MCF 10A (cell line): ENCODE data around the gene AP2A1. TPM values are rescaled to one million over a fixed set of nuclear protein-coding genes. Genes with fewer than 3 reads are reported as not detected.
A peak's percentile ranks its signal among the peaks of the same experiment; 100 is the strongest.

Source experiments
- BruUV-seq: library from RNA; stranded (reverse); fragments of 400-500 nt; replicated peaks from 2 replicates; lab custom pipeline; 2021; lab: Mats Ljungman, UMichigan
- CTCF ChIA-PET: fragments of 300-600 bp; sonication (Branson Sonifier 250); formaldehyde crosslinking; extraction: SDS; loops from one replicate; lab custom pipeline; 2021; ENCODE audit warnings: antibody characterized with exemption, inconsistent platforms; lab: Yijun Ruan, JAX
- POLR2A ChIA-PET: fragments of 300-600, 350-650 bp; sonication (Branson Sonifier 250); formaldehyde crosslinking; extraction: SDS; loops from one replicate; lab custom pipeline; 2020; ENCODE audit warnings: antibody characterized with exemption, inconsistent platforms; lab: Yijun Ruan, JAX
- DNase-seq: peaks from one replicate; pipeline ENCODE4 v3.0.0-alpha.2; 2018; ENCODE audit not compliant: unreplicated experiment
- H3K27ac Mint-ChIP-seq: one replicate; pipeline ENCODE4 v1.8.0; 2022; ENCODE audit warnings: mild to moderate bottlenecking, low read depth, mixed read lengths; ENCODE audit not compliant: unreplicated experiment
- H3K27me3 Mint-ChIP-seq: one replicate; pipeline ENCODE4 v1.8.0; 2022; ENCODE audit warnings: mixed read lengths; ENCODE audit not compliant: insufficient read depth, unreplicated experiment
- H3K36me3 Mint-ChIP-seq: one replicate; pipeline ENCODE4 v1.8.0; 2022; ENCODE audit warnings: mild to moderate bottlenecking, moderate library complexity, mixed read lengths; ENCODE audit not compliant: insufficient read depth, unreplicated experiment
- H3K4me1 Mint-ChIP-seq: one replicate; pipeline ENCODE4 v1.8.0; 2022; ENCODE audit warnings: mixed read lengths; ENCODE audit not compliant: insufficient read depth, unreplicated experiment
- H3K4me3 Mint-ChIP-seq: one replicate; pipeline ENCODE4 v1.8.0; 2022; ENCODE audit warnings: mild to moderate bottlenecking, moderate library complexity, mixed read lengths; ENCODE audit not compliant: unreplicated experiment
- H3K9me3 Mint-ChIP-seq: one replicate; pipeline ENCODE4 v1.8.0; 2022; ENCODE audit warnings: mixed read lengths; ENCODE audit not compliant: unreplicated experiment
- CTCF ChIP-seq: fragments of 200-600 bp; IDR thresholded peaks from one replicate; pipeline ENCODE4 v1.8.0; 2022; ENCODE audit warnings: antibody characterized with exemption, mild to moderate bottlenecking; ENCODE audit not compliant: unreplicated experiment
- intact Hi-C: fragments of 100-400 bp; cut with micrococcal nuclease; formaldehyde crosslinking; loops from 2 replicates; pipeline ENCODE4 v1.14.1; 2022
- total RNA-seq: library from RNA; stranded (reverse); gene quantifications from 2 replicates; pipeline ENCODE4 v1.2.3, GENCODE V29; 2022

AP2A1 gene
- total RNA-seq, 1 experiment from 2014 or later, result 70.5 TPM

DNA sequence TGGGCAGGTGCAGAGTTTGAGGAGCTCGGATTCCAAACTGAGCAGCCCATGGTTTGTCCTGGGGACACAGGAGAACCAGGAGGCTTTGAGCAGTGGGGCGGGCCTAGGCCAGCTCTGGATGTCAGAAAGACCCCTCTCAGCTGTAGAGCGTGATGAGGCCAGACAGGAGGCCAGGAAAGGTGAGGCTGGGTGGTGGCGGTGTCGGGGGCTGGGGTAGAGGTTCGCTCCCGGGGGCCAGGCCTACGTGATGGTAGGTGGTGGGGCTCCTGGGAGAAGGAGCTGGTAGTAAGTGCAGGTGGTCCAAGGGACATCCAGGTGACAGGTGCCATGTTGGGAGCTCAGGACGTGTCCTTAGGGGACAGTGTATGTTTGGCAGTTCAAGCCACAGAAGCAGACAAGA lies 70.6 kb downstream of the AP2A1 start:
- intact Hi-C loops, result no loop called here
- Mint-ChIP-seq H3K27ac (no peak overlapping the region), H3K27me3 (no peaks in the 10 kb centered on the region), H3K4me1 (peaks cover 4% of the 10 kb centered on the region), H3K9me3 (no peaks in the 10 kb centered on the region), H3K36me3 (peaks cover 71% of the 10 kb centered on the region), H3K4me3 (no peak overlapping the region)
- BruUV-seq, result no TSS peak
- TF ChIP-seq CTCF, result no peak
- POLR2A ChIA-PET, result interaction anchor here (0.9 to 1.8 kb wide), 3 partner anchors 11 to 24 kb away, joined by 4 to 5 read pairs (median 5); partner anchors contain the start of gene FUZ
- CTCF ChIA-PET, result no interaction called here
- no peak for DNase-seq

GRCh38 chr19:49838885-49839588 lies 72.2 kb downstream of the AP2A1 start:
- POLR2A ChIA-PET, result interaction anchor here (0.7 to 1.5 kb wide), 3 partner anchors 9 to 545 kb away, joined by 3 to 6 read pairs (median 4); no protein-coding TSS in a partner anchor

GRCh38 chr19:49839713-49840112 lies 72.9 kb downstream of the AP2A1 start:
- BruUV-seq, result no TSS peak
- no peak overlapping the region for H3K27ac Mint-ChIP-seq
- DNase-seq, result no peak
- no peak overlapping the region for H3K4me3 Mint-ChIP-seq
- H3K9me3 Mint-ChIP-seq, result no peaks in the 10 kb centered on the region
- intact Hi-C loops, result no loop called here
- peaks cover 55% of the 10 kb centered on the region for H3K36me3 Mint-ChIP-seq
- no peak for TF ChIP-seq CTCF
- no peaks in the 10 kb centered on the region for H3K27me3 Mint-ChIP-seq
- POLR2A ChIA-PET, result interaction anchor here (0.7 to 1.5 kb wide), 2 partner anchors 8 to 544 kb away, joined by 3 to 6 read pairs; no protein-coding TSS in a partner anchor
- peaks cover 4% of the 10 kb centered on the region for H3K4me1 Mint-ChIP-seq
- CTCF ChIA-PET, result no interaction called here

More at GRCh38 chr19:49838885-49839588, 72.2 kb downstream of the AP2A1 start:
- BruUV-seq, result TSS peak; percentile 27
- CTCF ChIA-PET, result no interaction called here
- no peaks in the 10 kb centered on the region for H3K9me3 Mint-ChIP-seq
- intact Hi-C loops, result no loop called here
- no peak for DNase-seq
- H3K27me3 Mint-ChIP-seq, result no peaks in the 10 kb centered on the region
- no peak for TF ChIP-seq CTCF
- H3K4me1 Mint-ChIP-seq, result peaks cover 4% of the 10 kb centered on the region
- H3K4me3 Mint-ChIP-seq, result no peak overlapping the region
- peaks cover 57% of the 10 kb centered on the region for H3K36me3 Mint-ChIP-seq
- H3K27ac Mint-ChIP-seq, result no peak overlapping the region

DNA sequence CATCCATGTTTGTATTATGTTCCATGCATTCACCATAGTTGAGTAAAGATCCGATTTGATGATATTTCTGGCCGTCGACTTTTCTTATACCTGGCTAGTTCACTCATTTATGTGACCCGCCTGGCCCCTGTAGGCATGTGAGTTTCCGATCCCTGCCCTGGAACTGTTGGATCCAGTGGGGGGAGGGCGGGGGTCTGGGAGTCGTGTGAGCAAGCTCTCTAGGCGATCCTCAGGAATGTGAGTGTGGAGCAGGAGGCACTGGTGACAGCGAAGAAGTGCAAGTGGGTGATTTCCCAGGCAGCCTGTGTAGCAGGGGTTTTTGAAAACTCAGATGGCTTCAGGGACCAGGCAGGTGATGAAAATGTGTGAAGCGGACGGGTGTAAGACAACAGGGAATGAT lies 73.5 kb downstream of the AP2A1 start:
- no peak for TF ChIP-seq CTCF
- intact Hi-C loops, result no loop called here
- H3K27me3 Mint-ChIP-seq, result no peaks in the 10 kb centered on the region
- BruUV-seq, result no TSS peak
- peaks cover 4% of the 10 kb centered on the region for H3K4me1 Mint-ChIP-seq
- H3K36me3 Mint-ChIP-seq, result peaks cover 49% of the 10 kb centered on the region
- H3K27ac Mint-ChIP-seq, result peak overlapping the region; percentile 57
- ChIA-PET POLR2A (no interaction called here), CTCF (no interaction called here)
- H3K9me3 Mint-ChIP-seq, result no peaks in the 10 kb centered on the region
- H3K4me3 Mint-ChIP-seq, result no peak overlapping the region
- no peak for DNase-seq
